T-helper 1 cell treated with Interleukin-12 subunit alpha and Interleukin-12 subunit beta and Interleukin-4 antibody, amounts not matched to agents 30 ng/mL and 1 ng/mL, for 36 hours (primary cell): Measurements from ENCODE around the gene ZNF521. TPM values are rescaled to one million over a fixed set of nuclear protein-coding genes. Genes with fewer than 3 reads are reported as not detected.

ENCODE experiments used
- intact Hi-C: fragments of 100-400 bp; cut with micrococcal nuclease; formaldehyde crosslinking; loops from one replicate; pipeline ENCODE4 v1.15.1; 2024
- total RNA-seq: library from RNA; stranded (reverse); gene quantifications from 2 replicates; pipeline ENCODE4 v1.2.3, GENCODE V29; 2022

Gene ZNF521
- total RNA-seq, 1 donor from 2014 or later, result not detected

DNA sequence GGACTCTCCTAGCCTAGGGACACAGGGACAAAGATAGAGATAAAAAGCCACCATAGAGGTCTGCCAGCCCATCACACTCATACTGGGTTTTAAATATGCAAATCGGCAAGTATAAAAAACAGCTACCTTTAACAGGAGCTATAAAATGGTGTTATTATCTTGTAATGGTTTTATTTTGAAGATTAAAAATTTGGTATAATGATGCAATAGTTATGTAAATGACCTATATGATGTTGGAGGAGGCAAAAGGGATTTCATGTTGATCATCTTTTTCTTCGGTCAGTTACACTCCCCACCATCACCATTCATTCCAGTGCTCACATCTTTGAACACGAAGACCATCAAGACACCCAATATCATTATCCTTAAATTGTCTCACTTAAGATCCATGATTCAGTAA lies 11.2 kb downstream of the ZNF521 start:
- intact Hi-C loops, result no loop called here

- intact Hi-C loops, result no loop called here
These were observed 16.3 kb downstream of the ZNF521 start for GRCh38 chr18:25335676-25336075.

GRCh38 chr18:25335062-25335461 lies 16.9 kb downstream of the ZNF521 start:
- intact Hi-C loops, result no loop called here

DNA sequence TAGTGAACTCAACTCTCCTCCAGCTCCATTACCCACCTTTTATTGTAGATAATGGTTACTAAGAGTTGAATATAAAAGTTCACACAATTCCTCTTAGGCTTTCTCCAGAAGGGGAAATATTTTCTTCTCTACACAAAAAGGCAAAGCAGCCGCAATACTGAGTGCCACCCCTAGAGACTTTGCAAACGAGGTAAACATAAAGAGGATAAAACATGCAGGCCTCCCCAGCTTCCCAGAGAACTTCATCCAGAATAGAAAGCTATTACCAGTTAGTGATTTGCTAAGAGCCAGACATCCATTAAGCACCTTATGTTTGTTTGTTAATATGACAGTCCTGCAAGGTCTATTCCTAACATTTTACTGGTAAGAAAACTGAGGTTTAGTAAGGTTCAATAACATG lies 17.4 kb downstream of the ZNF521 start:
- intact Hi-C loops, result no loop called here

- intact Hi-C loops, result no loop called here
These were observed 20.0 kb downstream of the ZNF521 start for GRCh38 chr18:25332002-25332401.

- intact Hi-C loops, result no loop called here
These were observed 22.2 kb downstream of the ZNF521 start for GRCh38 chr18:25329783-25330182.

GRCh38 chr18:25327584-25327983 lies 24.4 kb downstream of the ZNF521 start:
- intact Hi-C loops, result no loop called here

DNA sequence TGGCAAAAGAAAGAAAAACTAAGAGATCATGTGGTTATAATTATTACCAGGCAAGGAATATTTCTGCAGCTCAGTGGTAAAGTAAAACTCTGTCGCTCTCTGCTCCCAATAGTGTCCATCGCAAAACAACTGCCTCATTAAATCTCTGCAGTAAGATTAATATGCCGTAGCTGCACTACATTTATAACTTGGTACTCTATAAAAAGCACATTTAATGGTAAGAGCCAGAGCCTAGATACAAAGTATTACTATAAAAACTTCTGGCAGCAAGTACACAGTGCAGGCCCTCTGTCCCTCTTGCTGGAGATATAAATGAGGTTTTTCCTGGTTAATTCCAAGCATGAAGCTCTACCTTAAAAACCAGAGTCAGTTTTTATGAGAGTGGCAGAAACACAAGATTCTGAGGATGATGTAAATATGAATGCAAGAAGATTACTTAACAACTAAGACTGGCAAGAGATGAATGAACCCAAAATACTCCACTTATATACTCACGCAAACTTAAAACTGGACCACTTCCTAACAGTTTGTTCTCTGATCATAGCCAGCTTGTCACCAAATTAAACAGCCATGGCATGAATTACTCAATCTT lies 25.5 kb downstream of the ZNF521 start:
- intact Hi-C loops, result no loop called here

DNA sequence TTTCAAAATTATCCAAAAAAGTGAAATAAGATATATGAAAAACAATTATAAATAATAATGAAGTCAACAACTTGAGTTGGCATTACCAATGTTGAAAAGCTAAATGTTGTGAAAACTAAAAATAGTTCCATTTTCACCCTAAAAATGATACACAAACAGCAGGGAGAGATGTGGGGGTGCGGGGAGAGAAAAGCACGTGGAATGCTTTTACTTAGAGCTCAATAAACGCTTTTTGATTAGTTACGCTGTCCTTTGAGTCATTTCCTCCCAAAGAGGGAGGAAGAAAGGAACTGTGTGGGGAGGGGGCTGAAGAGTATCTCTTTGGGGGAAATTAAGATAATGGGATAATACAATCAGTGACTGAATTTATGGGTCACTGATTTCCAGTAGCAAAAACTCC lies 29.2 kb downstream of the ZNF521 start:
- intact Hi-C loops, result no loop called here

DNA sequence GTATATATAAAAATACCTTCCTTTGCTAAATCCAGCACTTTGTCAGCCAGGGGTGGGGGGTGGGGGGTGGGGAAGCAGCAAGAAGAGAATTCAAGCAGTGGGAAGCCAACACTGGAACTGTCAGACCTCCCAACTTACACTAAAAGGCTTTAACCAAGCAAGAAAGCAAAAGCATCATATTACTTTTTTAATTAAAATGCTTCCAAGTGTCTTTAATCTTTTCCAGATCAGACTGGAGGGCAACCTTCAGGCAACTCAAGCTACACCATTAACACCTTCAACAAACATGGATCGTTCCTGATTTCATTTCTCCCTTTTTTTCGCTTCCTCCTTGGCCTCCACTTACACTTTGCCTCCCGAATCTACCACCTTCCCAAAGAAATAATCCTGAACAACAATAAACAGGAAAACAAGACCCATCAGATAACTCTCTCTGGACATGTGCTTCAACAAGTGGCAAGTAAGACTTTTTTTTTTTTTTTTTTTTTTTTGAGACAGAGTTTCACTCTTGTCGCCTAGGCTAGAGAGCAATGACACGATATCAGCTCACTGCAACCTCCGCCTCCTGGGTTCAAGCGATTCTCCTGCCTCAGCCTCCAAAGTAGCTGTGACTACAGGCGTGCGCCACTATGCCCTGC lies 35.5 kb downstream of the ZNF521 start:
- intact Hi-C loops, result no loop called here

DNA sequence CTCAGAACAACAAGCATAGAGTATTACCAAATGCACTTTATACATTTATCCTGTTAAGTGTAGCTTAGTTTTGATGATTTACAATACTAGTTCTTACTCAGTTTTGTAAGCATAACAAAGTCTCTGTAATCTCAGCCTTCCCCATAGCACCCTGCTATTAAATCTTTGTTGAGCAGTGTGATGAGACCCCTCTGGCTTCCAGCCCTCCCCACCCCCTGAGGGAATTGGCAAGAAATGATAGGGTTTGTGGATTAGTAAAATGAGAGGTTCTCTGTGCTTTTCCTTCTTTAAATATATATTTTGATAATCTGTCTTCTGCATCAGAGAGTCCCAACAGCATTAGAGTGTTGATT lies 37.2 kb downstream of the ZNF521 start:
- intact Hi-C loops, result no loop called here

GRCh38 chr18:25314151-25314837 lies 37.7 kb downstream of the ZNF521 start:
- intact Hi-C loops, result no loop called here

DNA sequence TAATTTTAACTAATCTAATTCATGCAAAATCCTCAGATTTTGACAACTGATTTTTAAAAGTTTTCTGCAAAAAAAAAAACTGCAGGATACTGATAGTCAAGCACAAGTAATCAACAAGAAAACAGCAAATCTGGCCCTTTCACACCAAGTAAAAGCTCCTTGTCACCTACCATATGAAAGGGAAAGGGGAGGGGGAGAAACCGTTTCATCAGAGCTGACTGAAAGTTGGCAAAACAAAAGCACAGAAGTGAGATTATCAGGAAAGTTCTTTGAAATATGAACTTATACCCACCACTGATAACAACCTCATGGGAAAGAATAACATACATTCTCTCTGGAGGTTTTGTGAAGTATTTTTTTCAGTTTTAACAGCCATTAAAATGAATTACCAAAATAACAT lies 38.7 kb downstream of the ZNF521 start:
- intact Hi-C loops, result no loop called here

DNA sequence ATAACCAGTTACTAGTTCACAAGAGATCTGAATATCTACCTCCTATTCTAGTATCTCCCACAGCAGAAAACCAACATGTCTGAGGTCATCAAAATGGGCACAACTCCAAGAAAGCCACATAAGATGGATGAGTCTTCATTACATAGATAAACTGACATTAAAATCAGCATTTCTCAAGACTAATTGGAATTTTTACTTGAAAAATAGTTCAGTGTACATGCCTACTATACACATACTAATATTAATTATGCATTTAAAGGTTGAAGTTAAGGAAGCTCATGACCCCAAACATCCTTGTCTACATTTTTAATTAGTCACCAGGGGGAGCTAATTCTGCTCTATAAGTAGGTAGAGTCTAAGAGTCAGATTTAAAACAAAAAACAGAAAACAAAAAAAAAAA lies 41.9 kb downstream of the ZNF521 start:
- intact Hi-C loops, result no loop called here

GRCh38 chr18:25308381-25308780 lies 43.6 kb downstream of the ZNF521 start:
- intact Hi-C loops, result no loop called here

DNA sequence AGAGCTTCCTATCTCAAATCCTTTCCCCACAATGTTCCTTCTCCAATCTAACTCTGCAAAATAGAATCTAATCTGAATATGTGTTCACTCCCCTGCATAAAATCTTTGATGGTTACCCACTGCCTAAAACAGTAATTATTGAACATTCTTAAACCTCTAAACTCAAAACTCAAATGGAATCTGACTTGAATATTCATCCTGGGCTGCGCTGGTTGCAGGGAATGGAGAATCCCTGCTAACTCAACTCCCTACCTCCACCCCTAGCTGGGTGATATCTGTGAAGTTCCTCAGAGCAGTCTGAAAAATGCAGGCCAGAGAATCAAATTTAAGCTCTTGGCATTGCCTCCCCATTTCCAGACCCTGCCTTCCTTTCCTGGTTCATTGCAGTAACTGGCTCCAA lies 44.8 kb downstream of the ZNF521 start:
- intact Hi-C loops, result no loop called here

DNA sequence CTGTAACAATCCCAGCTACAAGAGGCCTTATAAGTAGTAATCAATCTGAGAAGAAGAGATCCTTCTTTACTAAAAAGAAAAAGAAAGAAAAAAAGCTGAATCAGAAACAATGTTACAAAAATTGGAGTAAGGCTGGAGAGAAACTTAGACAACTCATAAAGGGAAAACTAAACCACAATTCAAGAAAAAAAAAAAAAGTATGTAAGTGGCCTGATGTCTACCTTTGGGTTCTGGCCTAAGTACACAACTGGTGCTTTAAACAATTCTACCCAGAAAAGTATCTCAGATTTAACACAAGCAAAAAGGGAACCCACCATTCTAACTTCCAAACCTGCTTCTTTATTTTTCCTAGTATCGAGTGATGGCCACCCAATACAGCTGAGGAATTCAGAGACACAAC lies 45.3 kb downstream of the ZNF521 start:
- intact Hi-C loops, result no loop called here

GRCh38 chr18:25305584-25305983 lies 46.4 kb downstream of the ZNF521 start:
- intact Hi-C loops, result no loop called here

DNA sequence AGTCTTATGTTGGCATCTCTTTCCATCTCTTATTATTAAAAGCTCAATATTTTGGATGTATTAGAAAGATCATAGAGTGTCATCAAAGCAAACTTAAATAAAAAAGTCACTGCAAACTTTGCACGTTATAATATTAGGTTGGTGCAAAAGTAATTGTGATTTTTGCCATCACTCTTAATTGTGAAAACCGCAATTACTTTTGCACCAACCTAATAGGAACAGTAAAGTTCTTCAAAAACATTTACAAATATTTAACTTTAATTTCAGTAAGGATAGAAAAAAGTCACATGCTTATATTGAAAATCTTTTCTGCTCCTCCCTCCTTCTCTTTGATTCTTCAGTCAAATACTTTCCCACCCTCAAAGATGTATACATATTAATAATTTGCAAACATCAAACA lies 51.5 kb downstream of the ZNF521 start:
- intact Hi-C loops, result no loop called here

- intact Hi-C loops, result no loop called here
These were observed 52.3 kb downstream of the ZNF521 start for GRCh38 chr18:25299426-25300300.

DNA sequence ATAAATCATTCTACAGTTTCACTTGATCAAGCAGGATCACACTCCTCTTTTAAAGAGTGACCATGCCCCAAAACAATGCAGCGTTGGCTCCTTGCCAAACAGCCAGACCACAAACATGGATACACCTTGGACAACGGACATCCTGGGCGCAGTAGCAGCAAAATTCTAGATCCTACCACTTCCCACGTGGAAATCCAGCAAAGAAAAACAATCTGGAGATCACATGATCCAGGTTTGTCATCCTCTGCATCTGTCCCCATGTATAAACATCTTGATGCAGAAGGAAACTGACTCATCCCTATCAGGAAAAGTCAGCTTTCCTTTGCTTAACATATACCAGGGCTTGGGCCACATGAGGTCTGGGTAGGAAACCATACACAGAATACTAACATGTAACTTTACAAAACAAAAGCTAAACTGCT lies 53.1 kb downstream of the ZNF521 start:
- intact Hi-C loops, result no loop called here

DNA sequence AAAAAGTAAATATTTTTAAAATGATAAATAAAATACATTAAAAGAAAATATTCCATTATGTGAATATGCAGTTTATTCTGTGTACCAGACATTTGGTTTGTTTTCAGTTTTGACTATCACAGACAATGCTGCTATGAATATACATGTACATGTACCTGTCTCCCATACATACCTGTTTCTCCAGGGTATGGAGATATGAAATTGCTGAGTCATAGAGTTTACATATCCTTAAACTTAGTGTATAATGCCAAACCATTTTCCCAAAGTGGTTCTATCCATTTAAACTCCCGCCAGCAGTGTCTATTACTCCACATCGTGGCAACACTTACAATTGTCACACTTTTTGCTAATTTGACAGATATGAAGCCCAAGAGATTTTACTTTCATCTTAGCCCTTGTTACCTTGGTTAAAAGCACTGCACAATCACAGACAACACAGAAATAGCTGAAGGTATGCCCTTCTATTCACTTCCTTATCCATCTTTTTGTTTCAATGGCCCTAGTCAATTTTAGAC lies 56.3 kb downstream of the ZNF521 start:
- intact Hi-C loops, result no loop called here
